Testis (tissue), 3 donors: ENCODE data around the gene CCDC66. TPM values are rescaled to one million over a fixed set of nuclear protein-coding genes. Genes with fewer than 3 reads are reported as not detected.

Source experiments
- DNase-seq: peaks from one replicate; pipeline ENCODE4 v3.0.0-alpha.2; 2019
- H3K27ac ChIP-seq, 2 donors: fragments of 200-600 bp; sonication (generic); one replicate each; pipeline ENCODE4 v1.5.1; 2019
- H3K27me3 ChIP-seq: fragments of 200-600 bp; sonication (generic); one replicate; pipeline ENCODE4 v1.5.1; 2019
- H3K36me3 ChIP-seq: fragments of 200-600 bp; sonication (generic); one replicate; pipeline ENCODE4 v1.5.1; 2017; ENCODE audit warnings: low read depth; ENCODE audit errors: missing control alignments
- H3K4me1 ChIP-seq: fragments of 200-600 bp; sonication (generic); one replicate; pipeline ENCODE4 v1.5.1; 2019
- H3K4me3 ChIP-seq, 2 donors: fragments of 200-600 bp; sonication (generic); one replicate each; pipeline ENCODE4 v1.5.1; 2017 to 2019
- H3K9me3 ChIP-seq: fragments of 200-600 bp; sonication (generic); one replicate; pipeline ENCODE4 v1.5.1; 2017
- POLR2A ChIP-seq: fragments of 450-650 bp; IDR thresholded peaks from one replicate; pipeline ENCODE4 v1.6.1; 2017; ENCODE audit warnings: antibody characterized with exemption, mild to moderate bottlenecking, moderate library complexity
- WGBS, 2 donors: methylation state at CpG; one replicate each; pipeline ENCODE4 v1.1.5; 2018; 5-methylcytosine and 5-hydroxymethylcytosine counted together
- intact Hi-C: fragments of 100-400 bp; cut with DNase I; formaldehyde crosslinking; loops from one replicate; pipeline ENCODE4 v1.15.1; 2023; ENCODE audit warnings: low total_unique reads
- polyA plus RNA-seq: library from polyadenylated mRNA; stranded (reverse); fragments of 350-450 nt; fragmentation: Illumina TruSeq; extraction: RNeasy Lipid Tissue Mini Kit (QIAGEN cat#74804); gene quantifications from one replicate; pipeline ENCODE4 v1.2.3, GENCODE V29; 2014; ENCODE audit warnings: low read depth, low replicate concordance; ENCODE audit not compliant: insufficient read depth
- total RNA-seq, 2 donors: library from RNA; depleted of rRNA; stranded (reverse); fragments of >200 nt; gene quantifications; one replicate each; pipeline ENCODE4 v1.2.3, GENCODE V29; 2016
- TF ChIP-seq, protein P1 (sequence below), 3 experiments: fragments of 450-650 bp in 2 of 3; fragments of 200-600 bp in 1 of 3; sonication (generic) in 1 of 3; IDR thresholded peaks; one replicate each; pipeline ENCODE4 v1.5.1; 2016 to 2019; ENCODE audit warnings: antibody characterized with exemption in 3 of 3, mild to moderate bottlenecking in 2 of 3, moderate library complexity in 1 of 3

Gene CCDC66
- total and polyA plus RNA-seq, 3 donors from 2014 or later = 16.6 to 69.0 (median 37.3) TPM

DNA sequence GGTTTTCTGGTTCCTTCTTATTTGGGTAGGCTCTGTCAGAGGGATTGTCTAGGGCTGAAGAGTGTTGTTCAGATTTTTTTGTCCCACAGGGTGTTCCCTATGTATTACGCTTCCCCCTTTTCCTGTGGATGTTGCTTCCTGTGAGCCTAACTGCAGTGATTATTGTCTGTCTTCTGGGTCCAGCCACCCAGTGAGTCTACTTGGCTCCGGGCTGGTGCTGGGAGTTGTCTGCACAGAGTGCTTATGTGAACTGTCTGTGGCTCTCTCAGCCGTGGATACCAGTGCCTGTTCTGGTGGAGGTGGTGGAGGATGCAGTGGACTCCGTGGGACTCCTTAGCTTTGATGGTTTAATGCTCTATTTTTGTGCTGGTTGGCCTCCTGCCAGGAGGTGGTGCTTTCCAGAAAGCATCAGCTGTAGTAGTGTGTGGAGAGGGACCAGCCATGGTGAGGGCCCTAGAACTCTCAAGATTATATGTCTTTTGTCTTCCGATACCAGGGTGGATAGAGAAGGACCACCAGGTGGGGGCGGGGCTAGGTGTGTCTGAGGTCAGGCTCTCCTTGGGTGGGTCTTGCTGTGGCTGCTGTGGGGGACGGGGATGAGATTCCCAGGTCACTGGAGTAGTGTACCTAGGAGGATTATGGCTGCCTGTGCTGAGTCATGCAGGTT, 53.8 kb downstream of the CCDC66 start:
- intact Hi-C loops = no loop called here
- no peak for DNase-seq
- no peaks in the 10 kb centered on the region for H3K9me3 ChIP-seq
- no peaks in the 10 kb centered on the region for H3K27me3 ChIP-seq
- WGBS, 2 donors = 81 to 87% methylated on average over 6 to 7 of the region's 7 CpGs
- no peak overlapping the region for H3K4me3 ChIP-seq
- no peaks in the 10 kb centered on the region for H3K36me3 ChIP-seq
- no peak overlapping the region for H3K27ac ChIP-seq
- TF ChIP-seq, protein P1, sequence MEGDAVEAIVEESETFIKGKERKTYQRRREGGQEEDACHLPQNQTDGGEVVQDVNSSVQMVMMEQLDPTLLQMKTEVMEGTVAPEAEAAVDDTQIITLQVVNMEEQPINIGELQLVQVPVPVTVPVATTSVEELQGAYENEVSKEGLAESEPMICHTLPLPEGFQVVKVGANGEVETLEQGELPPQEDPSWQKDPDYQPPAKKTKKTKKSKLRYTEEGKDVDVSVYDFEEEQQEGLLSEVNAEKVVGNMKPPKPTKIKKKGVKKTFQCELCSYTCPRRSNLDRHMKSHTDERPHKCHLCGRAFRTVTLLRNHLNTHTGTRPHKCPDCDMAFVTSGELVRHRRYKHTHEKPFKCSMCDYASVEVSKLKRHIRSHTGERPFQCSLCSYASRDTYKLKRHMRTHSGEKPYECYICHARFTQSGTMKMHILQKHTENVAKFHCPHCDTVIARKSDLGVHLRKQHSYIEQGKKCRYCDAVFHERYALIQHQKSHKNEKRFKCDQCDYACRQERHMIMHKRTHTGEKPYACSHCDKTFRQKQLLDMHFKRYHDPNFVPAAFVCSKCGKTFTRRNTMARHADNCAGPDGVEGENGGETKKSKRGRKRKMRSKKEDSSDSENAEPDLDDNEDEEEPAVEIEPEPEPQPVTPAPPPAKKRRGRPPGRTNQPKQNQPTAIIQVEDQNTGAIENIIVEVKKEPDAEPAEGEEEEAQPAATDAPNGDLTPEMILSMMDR (IDR thresholded peaks at IDR 0.05) = no peak
- TF ChIP-seq POLR2A = no peak
- no peaks in the 10 kb centered on the region for H3K4me1 ChIP-seq

DNA sequence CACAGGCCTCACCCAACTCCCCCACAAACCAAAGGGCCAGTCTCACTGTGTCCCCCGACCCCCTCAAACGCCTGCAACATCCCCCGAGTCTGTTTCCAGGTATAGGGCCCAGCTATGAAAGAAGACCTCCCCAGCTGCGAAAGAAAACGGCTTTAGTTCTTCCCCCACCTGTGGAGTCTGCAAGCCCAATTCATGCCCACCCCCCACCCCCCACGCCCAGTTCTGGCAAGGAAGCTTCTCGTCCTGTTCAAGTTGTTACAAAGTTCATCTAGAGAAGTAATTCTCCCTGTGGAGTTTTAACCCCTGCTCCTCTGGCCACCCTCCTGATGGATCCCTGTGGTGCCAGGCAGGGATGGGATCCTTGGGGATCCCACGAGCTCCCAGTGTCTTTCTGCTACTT, 54.4 kb downstream of the CCDC66 start:
- Histone ChIP-seq H3K4me3 (no peak overlapping the region), H3K4me1 (no peaks in the 10 kb centered on the region), H3K9me3 (no peaks in the 10 kb centered on the region), H3K36me3 (no peaks in the 10 kb centered on the region), H3K27me3 (no peaks in the 10 kb centered on the region), H3K27ac (no peak overlapping the region)
- TF ChIP-seq, protein P1 (IDR thresholded peaks at IDR 0.05) = no peak
- TF ChIP-seq POLR2A = no peak
- intact Hi-C loops = no loop called here
- DNase-seq = no peak
- 58 to 80% methylated on average over 7 to 8 of the region's 8 CpGs for WGBS, 2 donors

DNA sequence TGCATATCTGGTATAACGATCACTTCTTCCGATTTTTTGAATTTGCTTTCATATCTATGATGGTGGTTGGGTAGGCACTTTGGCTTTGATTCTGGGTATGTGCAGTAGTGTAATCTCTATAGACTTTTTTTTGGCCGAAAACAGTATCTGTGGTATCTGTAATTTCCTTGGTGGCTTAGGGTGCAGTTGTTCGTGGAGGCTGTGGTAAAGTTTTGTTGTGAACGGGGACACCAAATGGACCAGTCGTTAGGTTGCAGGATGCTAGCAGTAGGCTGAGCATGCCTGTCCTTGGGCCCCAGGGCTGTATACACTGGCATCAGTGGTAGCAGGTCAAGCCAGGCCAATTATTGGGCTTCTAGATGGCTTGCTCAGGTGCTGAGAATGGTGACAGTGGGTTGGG, 55.2 kb downstream of the CCDC66 start:
- Histone ChIP-seq H3K4me1 (no peaks in the 10 kb centered on the region), H3K9me3 (no peaks in the 10 kb centered on the region), H3K36me3 (no peaks in the 10 kb centered on the region), H3K27me3 (no peaks in the 10 kb centered on the region), H3K4me3 (no peak overlapping the region), H3K27ac (no peak overlapping the region)
- 92 to 95% methylated on average over 6 of the region's 6 CpGs for WGBS, 2 donors
- intact Hi-C loops = no loop called here
- no peak for TF ChIP-seq POLR2A
- TF ChIP-seq, protein P1 (IDR thresholded peaks at IDR 0.05) = no peak
- DNase-seq = no peak

GRCh38 chr3:56613016-56613415, 56.0 kb downstream of the CCDC66 start:
- H3K36me3 ChIP-seq = no peaks in the 10 kb centered on the region
- WGBS, 2 donors = 80 to 100% methylated on average over 1 of the region's 1 CpG
- H3K9me3 ChIP-seq = no peaks in the 10 kb centered on the region
- no peak for TF ChIP-seq POLR2A
- DNase-seq = no peak
- no peaks in the 10 kb centered on the region for H3K27me3 ChIP-seq
- no peaks in the 10 kb centered on the region for H3K4me1 ChIP-seq
- H3K4me3 ChIP-seq = no peak overlapping the region
- no peak overlapping the region for H3K27ac ChIP-seq
- intact Hi-C loops = no loop called here

GRCh38 chr3:56616478-56617006, 59.6 kb downstream of the CCDC66 start:
- no peak for DNase-seq
- TF ChIP-seq, protein P1 (IDR thresholded peaks at IDR 0.05) = no peak
- TF ChIP-seq POLR2A = no peak
- no peaks in the 10 kb centered on the region for H3K4me1 ChIP-seq
- no peak overlapping the region for H3K4me3 ChIP-seq
- no peaks in the 10 kb centered on the region for H3K36me3 ChIP-seq
- whole genome bisulfite sequencing, 2 donors = 83 to 91% methylated on average over 2 of the region's 2 CpGs
- no peaks in the 10 kb centered on the region for H3K27me3 ChIP-seq
- H3K27ac ChIP-seq = no peak overlapping the region
- intact Hi-C loops = no loop called here
- H3K9me3 ChIP-seq = no peaks in the 10 kb centered on the region
